HG03103 (cell line): Measurements from ENCODE around the gene ATP2B2.

ENCODE experiments used
- ATAC-seq: cut with Tn5 transposase; IDR thresholded peaks from one replicate; pipeline ENCODE4 v1.9.1; 2021; ENCODE audit warnings: low read depth; ENCODE audit not compliant: unreplicated experiment

ATP2B2 gene

DNA sequence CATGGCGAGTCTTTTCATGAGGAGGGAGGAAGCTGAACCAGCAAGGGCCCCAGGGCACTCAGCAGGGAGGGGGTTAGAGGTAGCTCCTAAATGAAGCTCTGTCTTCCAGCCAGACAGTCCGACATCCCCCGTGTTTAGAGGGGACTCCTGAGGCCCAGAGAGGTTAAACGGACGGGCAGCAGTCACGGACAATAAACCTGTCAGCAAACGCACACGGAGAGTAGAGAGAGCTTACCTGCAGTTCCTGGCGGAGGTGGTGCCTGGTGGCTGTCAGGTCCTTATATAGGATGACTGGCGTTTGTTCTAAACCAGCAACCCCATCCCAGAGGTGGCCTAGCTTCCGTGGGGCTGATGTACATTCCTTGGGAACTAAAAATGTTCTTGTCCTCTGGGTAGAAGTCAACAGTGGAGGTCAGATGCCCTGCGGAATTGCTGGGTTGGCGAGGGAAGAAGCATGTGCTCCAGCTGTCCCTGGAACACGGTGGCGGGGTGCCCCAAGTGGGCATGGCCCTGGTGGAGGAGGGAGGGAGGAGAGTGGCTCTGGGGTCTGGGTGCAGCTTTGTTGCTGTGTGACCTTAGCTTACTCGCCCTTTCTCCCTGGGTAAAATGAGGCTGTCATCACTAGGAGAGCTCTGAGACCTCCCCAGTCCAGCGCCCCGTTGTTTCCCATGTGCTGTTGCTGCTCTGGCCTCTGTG is 214.8 kb downstream of the ATP2B2 start:
- ATAC-seq: no peak

DNA sequence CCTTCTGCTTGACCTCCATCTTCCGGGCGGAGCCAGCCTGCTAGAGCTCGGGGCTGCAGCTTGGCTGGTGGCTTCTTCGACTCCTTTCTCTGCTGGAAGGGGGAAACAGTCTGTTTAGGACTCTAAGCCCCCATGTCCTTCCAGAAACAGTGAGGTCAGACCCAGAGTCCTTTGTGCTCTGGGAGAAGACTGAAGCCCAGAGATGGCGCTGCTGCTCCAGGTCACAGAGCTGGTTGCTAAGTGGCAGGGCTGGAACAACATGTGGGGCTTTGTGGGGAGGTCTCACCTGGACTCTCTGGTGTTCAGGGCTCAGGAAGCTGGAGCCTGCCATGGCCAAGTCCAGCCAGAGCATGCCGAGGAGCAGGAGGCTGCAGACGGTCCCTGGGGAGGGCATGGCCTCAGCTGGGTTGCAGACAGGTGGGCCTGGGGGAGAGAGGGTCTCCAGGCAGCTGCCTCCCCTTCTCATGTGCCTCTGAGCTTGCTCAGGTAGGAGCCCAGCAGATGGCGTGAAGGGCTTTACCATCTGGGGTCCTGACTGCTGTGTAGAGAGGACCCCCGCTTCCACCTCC is 215.5 kb downstream of the ATP2B2 start:
- ATAC-seq: no peak

DNA sequence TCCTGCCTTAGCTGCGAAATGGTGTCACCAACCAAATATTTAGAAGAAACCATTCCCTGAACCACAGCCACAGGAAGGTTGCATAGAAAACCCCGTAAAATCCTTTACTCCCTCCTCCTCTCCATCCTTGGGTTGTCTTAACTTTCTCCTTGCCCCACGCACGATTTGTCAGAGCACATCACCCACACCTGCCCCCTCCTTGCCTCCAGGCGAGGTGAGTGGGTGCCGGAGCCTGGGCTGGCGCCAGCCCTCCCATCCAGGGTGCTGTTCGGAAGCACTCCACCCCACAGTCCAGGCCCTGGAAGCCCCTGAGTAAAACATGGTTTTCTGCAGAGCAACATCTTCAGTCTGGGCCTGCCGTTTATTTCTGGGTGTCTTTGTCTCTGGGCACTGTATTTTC is 216.3 kb downstream of the ATP2B2 start:
- ATAC-seq: no peak

DNA sequence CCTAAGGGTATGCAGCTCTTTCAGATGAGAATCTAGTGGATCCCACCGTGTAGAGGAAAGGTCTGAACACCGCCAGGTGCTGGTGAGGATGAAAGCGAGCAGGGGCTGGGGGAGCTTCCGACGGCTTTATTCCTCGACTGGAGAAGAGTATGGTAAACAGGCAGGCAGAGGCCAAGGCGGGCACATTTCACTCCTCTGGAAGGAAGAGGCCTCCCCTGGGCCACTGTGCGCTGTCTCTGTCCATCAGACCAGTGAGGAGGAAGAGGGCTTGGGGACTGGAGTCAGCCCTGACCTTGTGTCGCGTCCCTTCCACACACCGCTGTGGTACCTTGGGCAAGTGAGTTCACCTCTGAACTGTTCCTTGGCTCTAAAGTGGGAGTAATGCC is 216.8 kb downstream of the ATP2B2 start:
- no peak for ATAC-seq

DNA sequence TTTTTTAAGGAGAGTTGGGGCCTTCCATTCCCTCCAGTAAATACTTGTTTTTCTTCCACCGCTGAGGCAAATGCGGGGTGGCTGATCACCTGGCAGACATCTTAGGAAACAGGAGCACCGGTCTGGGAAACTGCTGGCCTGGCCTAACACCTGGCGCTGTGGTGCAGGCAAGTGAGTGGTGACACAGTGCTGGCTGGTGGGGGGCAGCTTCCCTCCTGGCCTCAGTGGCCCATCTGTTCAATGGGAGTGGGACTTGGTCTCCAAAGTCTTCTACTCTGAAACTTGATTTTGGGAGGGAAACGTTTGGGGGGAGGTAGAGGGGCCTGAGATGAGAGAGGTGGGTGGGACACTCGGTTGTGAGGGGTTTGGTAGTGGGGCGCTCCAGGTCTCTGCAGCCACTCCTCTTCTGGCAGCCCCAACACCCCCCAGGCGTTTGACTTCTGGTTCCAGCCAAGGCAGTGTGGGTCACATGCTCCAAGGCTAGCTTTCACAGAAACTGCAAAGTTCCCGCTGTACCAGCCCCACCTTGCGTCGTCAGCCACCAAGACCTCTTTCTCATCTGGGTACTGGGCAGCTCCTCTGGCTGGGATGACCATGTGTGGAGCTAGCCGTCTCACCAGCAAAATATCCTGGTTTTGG is 217.3 kb downstream of the ATP2B2 start:
- ATAC-seq: no peak

DNA sequence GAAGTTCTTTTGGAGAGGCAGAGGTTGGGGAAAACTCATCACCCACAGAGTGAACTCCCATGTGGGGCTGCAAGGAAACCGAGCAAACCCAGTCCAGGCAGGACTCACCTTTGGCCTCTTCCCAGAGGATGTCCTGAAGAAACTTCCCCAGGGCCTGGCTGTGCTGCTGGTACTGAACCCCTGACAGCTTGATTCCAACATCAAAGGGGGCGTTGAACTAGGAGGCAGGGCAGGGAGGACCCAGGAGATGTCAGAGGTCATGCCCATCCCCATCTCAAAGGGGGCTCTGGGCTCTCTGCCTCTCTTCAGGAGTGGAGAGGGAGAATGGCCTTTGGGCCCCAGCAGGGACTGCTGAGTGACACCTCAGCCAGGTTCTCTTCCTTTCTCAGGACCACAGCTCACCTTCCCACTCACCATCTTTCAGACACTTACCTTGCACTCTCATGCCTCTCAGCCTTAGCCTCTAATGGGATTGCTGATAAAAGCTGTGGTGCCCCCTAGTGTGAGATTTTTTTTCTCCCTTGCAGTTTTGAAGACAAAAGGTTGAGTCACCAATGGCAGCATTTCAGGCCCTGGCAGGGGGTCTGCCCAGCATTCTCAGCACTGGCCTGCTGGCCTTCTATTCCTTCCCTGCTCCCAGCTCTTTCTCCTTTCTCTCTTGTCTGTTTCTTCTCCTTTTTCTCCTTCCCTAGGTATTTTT is 218.6 kb downstream of the ATP2B2 start:
- no peak for ATAC-seq

DNA sequence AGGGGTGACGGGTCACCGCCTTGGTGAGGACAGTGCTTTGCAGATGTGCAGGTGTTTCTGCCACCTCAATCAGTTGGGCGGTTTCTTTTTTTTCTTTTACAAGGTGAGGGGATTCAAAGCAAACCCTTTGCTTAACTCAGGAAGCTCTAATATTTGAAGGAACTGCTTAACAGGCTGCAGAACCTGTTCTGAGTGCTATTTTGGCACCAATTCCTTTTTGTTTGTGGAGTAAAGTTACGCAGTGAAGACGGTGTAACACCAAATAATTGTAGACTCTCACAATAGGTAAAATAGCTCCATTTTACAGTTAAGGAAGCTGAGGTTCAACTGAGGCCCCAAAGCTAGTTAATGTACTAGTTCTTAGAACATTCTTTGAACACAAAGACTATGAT is 219.3 kb downstream of the ATP2B2 start:
- no peak for ATAC-seq

DNA sequence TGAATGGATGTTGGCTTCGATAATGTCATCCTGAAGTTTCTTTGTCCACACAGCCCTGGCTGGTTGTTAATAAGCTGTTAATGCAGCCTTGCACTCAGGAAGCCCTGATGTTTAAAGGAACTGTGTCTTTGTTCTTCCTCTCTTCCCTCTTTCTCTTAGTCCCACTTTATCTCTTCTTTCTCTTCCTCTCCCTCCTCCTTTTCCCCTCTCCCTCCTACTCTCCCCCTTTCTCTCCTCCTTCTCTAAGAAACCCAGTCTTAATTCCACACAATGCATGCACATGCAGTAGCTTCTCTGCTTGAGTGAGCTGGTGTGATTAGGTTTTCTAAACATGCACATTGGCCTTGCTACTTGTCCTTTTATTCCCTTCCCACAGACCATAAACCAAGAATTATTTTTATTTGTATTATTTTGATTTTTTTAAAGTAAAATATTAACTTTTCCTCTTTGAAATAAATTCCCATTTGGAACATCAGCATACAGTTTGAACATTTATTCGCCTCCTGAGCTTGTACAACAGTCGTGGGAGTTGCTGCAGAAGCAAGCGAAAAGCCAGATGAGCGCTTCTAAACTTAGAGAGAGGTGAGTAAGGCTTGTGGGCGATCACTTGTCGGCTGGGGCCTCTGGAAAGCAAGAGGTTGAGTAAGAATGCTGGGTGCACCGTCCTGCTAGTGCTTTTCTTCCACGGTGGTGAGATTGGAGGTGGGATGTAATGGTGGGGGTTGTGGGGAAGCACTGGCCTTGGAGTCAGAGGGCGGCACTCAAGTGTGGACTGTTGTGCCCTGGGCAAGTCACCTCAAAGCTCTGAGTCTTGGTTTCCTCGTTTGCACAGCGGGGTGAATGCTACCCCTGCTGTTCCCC is 219.9 kb downstream of the ATP2B2 start:
- no peak for ATAC-seq

DNA sequence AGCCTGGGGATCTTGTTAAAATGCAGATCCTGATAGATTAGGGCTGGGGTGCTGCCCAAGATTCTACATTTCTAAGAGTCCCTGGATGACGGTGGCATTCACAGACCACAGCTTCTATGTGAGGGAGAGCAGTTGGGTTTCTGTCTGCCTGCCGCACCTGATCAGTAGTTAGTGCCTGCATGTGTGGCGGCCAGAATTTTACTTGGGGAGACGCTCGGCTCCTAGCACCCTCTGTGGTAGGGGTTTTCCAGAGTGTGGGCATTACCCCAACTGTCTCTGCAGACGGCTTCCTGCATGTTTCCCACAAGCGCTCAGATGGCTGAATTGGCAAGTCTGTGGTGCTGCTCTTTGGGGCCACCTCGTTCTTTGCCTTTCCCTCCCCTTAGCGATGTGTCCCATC is 220.9 kb downstream of the ATP2B2 start:
- ATAC-seq: no peak

DNA sequence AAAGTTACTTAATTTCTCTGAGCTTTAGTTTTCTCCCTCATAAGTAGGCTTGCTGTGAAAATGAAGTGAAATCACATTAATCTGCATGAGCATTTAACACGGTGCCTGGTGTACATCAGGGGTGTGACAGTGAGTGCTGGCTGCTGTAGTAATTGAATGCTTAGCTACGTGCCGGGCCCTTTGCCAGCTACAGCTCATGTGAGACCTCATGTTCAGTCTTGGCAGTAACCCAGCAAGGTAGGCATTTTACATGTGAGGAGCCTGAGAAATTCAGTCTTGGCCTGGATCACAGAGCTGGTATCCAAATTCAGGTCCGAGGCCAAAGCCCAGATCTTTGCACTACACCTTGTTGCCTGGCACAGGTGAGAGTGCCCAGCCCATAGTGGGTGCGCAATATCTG is 221.7 kb downstream of the ATP2B2 start:
- ATAC-seq: no peak

DNA sequence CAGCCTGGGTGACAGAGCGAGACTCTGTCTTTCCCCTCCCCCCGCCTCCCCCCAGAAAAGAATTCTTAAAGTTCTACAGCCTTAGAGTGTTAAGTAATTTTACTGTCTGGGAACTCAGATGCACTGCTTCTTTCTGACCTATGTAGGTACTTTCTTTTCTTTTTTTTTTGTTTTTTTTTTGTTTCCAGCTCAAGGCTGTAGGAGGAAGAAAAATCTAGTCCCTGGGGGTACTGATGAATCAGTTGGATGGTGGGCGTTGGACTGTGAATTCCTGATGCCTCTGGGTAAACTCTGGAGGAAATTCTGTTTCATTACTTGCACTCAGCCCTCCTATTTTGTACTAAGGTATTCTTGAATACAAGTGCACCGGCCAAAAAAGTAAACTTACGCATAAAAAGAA is 223.4 kb downstream of the ATP2B2 start:
- ATAC-seq: no peak

DNA sequence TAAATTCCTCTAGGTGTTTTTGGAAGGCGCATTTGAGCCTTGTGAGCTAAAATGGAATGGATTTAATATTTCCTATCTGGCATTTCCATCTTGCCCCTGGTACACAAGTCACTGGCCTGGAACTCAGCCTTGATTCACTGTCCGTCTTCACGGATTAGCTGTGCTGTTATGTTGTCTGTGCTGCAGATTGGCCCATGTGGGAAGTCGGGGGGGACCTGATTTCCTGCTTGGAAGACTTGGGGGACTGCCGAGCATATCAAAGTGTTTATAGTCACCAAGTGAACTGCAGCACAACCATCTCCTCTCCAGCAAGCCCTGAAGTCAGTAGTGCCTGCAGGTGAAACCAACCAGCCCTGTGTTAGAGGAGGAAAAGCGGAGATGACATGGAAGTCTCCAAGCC is 224.8 kb downstream of the ATP2B2 start:
- no peak for ATAC-seq

DNA sequence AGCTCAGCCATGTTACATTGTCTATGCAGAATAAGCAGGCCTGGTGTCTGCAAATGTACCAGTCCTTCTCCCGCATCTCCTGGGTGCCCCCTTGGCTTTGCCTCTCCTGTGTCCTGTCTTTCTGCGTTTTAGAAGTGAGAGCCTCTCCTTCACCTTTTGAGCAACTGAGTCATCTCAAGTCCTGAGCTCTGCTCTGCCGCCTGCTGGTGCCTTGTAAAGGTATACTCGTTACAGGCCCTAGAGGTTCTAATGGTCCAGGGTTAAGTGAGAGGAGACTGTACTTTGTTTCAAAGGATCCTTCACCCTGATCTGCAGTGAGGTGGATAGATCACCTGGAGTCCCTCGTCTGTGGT is 225.2 kb downstream of the ATP2B2 start:
- ATAC-seq: no peak

DNA sequence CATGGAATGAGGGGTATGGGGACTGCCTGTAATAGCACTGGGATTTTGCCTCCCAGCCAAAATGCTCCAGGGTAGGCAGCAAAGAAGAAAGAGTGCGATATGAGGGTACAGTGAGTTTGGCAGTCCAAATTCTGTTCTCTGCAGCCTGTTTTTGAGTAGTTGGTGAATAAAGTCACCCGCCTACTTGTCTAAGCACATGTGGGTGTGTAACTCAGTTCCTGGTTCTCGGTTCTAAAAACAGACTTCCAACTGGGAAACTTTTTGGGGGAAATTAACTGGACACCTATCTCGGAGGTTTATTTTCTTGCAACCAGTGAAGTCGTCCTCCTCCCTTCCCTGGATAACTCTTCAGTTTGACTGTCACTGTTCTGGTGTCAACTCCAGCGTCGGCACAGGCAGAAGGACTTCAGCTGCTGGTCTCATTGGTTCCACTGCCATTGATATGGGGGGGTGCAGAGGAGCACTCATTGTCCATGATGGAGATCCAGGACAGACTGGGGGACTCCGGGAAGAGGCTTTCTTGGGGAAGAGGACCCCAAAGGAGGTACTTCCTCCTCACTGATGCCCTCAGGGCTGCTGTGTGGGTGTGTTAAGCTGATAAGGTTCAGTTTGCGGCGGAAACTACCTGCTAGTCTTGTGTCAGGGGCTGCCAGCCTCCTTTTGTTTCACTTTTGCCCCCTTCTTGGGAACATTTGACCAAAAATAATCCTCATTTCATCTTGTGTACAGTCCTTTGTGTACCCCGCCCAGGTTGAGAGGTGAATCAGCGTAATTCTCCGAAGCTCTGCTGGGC is 225.8 kb downstream of the ATP2B2 start:
- ATAC-seq: no peak

DNA sequence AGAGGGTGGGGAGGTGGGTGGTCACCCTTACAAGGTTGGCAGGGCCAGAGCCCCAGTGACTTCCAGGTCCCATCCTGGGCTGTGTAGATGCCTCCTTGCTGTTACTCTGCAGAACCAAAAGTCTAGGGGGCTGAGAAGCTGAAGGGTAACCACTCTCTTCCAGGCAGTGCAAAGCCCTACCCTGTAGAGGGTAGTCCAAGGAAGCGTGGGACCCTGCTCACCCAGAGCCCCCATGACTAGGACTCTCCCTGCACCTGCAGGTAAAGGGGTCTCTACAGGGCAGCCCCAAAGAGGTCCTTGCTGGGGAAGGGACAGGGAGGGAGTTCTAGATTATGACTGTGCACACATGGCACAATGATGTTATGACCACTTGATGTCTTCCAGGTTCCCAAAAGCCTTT is 226.9 kb downstream of the ATP2B2 start:
- ATAC-seq: no peak

DNA sequence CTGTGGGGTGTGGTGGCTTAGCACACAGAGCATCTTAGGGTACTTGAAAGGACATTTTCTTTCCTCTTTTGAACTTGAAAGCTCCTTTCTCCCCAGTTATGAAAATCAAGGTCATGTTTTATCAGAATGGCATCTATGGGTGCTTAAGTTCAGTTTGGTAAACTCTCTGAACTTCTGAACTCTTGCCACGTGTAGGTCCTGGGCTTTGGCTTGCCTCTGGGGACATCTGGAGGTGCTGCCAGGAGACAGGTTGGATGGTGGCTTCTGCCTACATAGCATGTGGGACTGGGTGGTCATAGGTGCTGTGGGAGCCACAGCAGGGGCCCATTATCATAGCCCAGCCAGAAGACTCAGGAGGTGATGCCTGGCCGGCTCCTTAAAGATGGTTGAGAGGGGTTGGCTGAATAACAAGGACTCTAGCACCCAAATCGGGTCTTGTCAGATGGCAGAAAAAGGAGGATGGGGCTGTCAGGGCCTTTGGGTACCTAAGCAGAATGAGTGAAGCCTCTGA is 228.2 kb downstream of the ATP2B2 start:
- ATAC-seq: no peak

DNA sequence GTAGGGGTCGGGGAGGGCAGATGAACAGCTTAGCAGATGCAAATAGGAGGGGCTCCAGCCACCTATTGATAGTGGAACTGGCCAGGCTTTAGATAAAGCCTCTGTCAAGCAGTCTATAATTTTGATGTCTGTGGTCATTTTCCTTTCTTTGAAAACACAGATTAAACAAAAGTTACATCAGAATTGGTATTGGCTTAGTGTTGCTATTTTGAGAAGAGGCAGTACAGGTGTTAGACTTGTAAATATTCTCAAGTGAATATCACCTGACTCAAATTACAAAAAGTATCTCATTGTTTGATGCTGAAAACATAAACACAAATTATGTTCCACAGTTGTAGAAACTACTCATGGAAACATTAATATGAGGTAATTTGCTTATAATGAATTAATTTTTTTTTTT is 230.8 kb downstream of the ATP2B2 start:
- ATAC-seq: no peak
